GM12878 (cell line): ENCODE data around the gene CRX.

Source experiments
- EP300 ChIP-seq, 2 experiments: fragments of 150-350 bp in 1 of 2; IDR thresholded peaks; 2 replicates each; pipeline ENCODE4 v1.6.1; 2011 to 2012; ENCODE audit warnings: low read depth in 2 of 2, low read length in 2 of 2, borderline replicate concordance in 1 of 2, improper control_type of control experiment in 1 of 2, inconsistent platforms in 1 of 2; ENCODE audit not compliant: control insufficient read depth in 1 of 2
- FOS ChIP-seq: IDR thresholded peaks from 3 replicates; pipeline ENCODE4 v1.6.1; 2011; ENCODE audit warnings: borderline replicate concordance; ENCODE audit not compliant: insufficient read length; ENCODE audit errors: extremely low read depth
- JUND ChIP-seq: IDR thresholded peaks from 2 replicates; pipeline ENCODE4 v1.6.1; 2012; ENCODE audit warnings: low read depth, mild to moderate bottlenecking, low read length, improper control_type of control experiment, moderate library complexity
- KDM1A ChIP-seq: fragments of 200-600 bp; sonication (generic); IDR thresholded peaks from 2 replicates; pipeline ENCODE4 v1.6.1; 2016; ENCODE audit warnings: borderline replicate concordance
- MXI1 ChIP-seq: fragments of 150-350 bp; IDR thresholded peaks from 2 replicates; pipeline ENCODE4 v1.6.1; 2011; ENCODE audit warnings: low read depth, mild to moderate bottlenecking, inconsistent platforms, low read length, improper control_type of control experiment
- PAX8 ChIP-seq: fragments of 450-650 bp; IDR thresholded peaks from 2 replicates; pipeline ENCODE4 v1.6.1; 2017; ENCODE audit warnings: mild to moderate bottlenecking, moderate library complexity
- ZNF274 ChIP-seq: IDR thresholded peaks from one replicate; pipeline ENCODE4 v1.8.0; 2011; ENCODE audit not compliant: insufficient read length, insufficient read depth
- TF ChIP-seq, protein P1 (sequence below): fragments of 450-650 bp; IDR thresholded peaks from 2 replicates; pipeline ENCODE4 v1.6.1; 2017; ENCODE audit warnings: mild to moderate bottlenecking, low read depth, inconsistent platforms; ENCODE audit not compliant: poor library complexity, severe bottlenecking
- TF ChIP-seq, protein P2 (sequence below): IDR thresholded peaks from 2 replicates; pipeline ENCODE4 v1.6.1; 2012; ENCODE audit warnings: mild to moderate bottlenecking, low read depth, low read length
- TF ChIP-seq, protein P3 (sequence below): IDR thresholded peaks from 2 replicates; pipeline ENCODE4 v1.6.1; 2012; ENCODE audit warnings: low read depth, low read length, improper control_type of control experiment
- TF ChIP-seq, protein P4 (sequence below), 3 experiments: IDR thresholded peaks in 2 of 3; conservative IDR thresholded peaks in 1 of 3; 2 replicates each; pipeline ENCODE4 v1.5.1; 2011; ENCODE audit warnings: low read depth in 3 of 3, low read length in 3 of 3, mild to moderate bottlenecking in 3 of 3, control low read depth in 2 of 3, moderate library complexity in 2 of 3, inconsistent platforms in 1 of 3, mixed read lengths in 1 of 3; ENCODE audit not compliant: control insufficient read depth in 2 of 3, insufficient read depth in 1 of 3; ENCODE audit errors: extremely low read depth in 1 of 3

DNA sequence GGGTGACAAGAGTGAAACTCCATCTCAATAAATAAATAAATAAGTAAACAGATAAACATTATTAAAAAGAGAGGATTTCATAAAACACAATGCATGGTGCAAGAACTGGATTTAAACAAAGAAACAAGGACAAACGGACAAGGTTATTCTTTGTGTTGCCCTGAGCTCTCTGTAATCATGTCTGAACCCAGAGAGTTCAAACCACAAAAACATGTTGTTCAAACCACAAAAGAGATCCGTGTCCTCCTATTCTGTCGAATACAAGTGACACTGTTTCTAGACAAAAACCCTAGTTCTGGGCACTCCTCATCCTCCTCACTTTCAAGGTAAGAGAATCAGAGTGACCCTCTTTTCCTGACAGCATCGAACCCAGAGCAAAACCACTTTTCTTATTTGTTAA, 32.7 kb downstream of the CRX start:
- TF ChIP-seq, protein P1, sequence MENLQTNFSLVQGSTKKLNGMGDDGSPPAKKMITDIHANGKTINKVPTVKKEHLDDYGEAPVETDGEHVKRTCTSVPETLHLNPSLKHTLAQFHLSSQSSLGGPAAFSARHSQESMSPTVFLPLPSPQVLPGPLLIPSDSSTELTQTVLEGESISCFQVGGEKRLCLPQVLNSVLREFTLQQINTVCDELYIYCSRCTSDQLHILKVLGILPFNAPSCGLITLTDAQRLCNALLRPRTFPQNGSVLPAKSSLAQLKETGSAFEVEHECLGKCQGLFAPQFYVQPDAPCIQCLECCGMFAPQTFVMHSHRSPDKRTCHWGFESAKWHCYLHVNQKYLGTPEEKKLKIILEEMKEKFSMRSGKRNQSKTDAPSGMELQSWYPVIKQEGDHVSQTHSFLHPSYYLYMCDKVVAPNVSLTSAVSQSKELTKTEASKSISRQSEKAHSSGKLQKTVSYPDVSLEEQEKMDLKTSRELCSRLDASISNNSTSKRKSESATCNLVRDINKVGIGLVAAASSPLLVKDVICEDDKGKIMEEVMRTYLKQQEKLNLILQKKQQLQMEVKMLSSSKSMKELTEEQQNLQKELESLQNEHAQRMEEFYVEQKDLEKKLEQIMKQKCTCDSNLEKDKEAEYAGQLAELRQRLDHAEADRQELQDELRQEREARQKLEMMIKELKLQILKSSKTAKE, result no peak
- TF ChIP-seq EP300 (IDR thresholded peaks at IDR 0.05; ENCODE audit: borderline replicate concordance in 1 of 2, control insufficient read depth in 1 of 2, low read depth in 2 of 2, low read length in 2 of 2) (no peak), PAX8 (no peak), KDM1A (no peak), FOS (no peak), JUND (no peak), ZNF274 (no peak), MXI1 (no peak)
- TF ChIP-seq, protein P2, sequence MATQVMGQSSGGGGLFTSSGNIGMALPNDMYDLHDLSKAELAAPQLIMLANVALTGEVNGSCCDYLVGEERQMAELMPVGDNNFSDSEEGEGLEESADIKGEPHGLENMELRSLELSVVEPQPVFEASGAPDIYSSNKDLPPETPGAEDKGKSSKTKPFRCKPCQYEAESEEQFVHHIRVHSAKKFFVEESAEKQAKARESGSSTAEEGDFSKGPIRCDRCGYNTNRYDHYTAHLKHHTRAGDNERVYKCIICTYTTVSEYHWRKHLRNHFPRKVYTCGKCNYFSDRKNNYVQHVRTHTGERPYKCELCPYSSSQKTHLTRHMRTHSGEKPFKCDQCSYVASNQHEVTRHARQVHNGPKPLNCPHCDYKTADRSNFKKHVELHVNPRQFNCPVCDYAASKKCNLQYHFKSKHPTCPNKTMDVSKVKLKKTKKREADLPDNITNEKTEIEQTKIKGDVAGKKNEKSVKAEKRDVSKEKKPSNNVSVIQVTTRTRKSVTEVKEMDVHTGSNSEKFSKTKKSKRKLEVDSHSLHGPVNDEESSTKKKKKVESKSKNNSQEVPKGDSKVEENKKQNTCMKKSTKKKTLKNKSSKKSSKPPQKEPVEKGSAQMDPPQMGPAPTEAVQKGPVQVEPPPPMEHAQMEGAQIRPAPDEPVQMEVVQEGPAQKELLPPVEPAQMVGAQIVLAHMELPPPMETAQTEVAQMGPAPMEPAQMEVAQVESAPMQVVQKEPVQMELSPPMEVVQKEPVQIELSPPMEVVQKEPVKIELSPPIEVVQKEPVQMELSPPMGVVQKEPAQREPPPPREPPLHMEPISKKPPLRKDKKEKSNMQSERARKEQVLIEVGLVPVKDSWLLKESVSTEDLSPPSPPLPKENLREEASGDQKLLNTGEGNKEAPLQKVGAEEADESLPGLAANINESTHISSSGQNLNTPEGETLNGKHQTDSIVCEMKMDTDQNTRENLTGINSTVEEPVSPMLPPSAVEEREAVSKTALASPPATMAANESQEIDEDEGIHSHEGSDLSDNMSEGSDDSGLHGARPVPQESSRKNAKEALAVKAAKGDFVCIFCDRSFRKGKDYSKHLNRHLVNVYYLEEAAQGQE, result no peak
- TF ChIP-seq, protein P3, sequence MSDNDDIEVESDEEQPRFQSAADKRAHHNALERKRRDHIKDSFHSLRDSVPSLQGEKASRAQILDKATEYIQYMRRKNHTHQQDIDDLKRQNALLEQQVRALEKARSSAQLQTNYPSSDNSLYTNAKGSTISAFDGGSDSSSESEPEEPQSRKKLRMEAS, result no peak
- TF ChIP-seq, protein P4, sequence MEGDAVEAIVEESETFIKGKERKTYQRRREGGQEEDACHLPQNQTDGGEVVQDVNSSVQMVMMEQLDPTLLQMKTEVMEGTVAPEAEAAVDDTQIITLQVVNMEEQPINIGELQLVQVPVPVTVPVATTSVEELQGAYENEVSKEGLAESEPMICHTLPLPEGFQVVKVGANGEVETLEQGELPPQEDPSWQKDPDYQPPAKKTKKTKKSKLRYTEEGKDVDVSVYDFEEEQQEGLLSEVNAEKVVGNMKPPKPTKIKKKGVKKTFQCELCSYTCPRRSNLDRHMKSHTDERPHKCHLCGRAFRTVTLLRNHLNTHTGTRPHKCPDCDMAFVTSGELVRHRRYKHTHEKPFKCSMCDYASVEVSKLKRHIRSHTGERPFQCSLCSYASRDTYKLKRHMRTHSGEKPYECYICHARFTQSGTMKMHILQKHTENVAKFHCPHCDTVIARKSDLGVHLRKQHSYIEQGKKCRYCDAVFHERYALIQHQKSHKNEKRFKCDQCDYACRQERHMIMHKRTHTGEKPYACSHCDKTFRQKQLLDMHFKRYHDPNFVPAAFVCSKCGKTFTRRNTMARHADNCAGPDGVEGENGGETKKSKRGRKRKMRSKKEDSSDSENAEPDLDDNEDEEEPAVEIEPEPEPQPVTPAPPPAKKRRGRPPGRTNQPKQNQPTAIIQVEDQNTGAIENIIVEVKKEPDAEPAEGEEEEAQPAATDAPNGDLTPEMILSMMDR (IDR thresholded peaks at IDR 0.05 in 2 of 3, conservative IDR thresholded peaks at IDR 0.05 in 1 of 3; ENCODE audit: control insufficient read depth in 2 of 3, extremely low read depth in 1 of 3, insufficient read depth in 1 of 3, low read depth in 3 of 3, low read length in 3 of 3), result no peak
